ENCODE measurements around the gene RTN1. TPM values are rescaled to one million over a fixed set of nuclear protein-coding genes. Genes with fewer than 3 reads are reported as not detected.

The RTN1 gene
- total RNA-seq (2014; rRNA removed; shearing (Covaris generic)) (not detected in 2 replicates), total RNA-seq (2022) (not detected in 2 replicates), Bru-seq, nascent RNA (percentile 16 among the genes with signal in this experiment), BruChase-seq, experiment 1, labeled RNA remaining after a 6-hour chase (percentile 18 among the genes with signal in this experiment), BruChase-seq, experiment 2, labeled RNA remaining after a 2-hour chase (percentile 21 among the genes with signal in this experiment)
- long read RNA-seq, partial matches to known transcripts: 0 of 1 reads
- long read RNA-seq, other reads (novel, unspliced or antisense): 0 of 1 reads

- no peaks in the 10 kb centered on the region for H3K9me2 ChIP-seq (ENCODE audit: insufficient read depth, low read length)
- no TSS peak for BruUV-seq (replicated peaks)
- peak within 1 kb of the TSS; percentile 37 for H3K4me3 ChIP-seq (ENCODE audit: low read depth, low read length, poor library complexity, severe bottlenecking)
- no peak for DNase-seq (ENCODE audit: low spot score)
- H3K4me2 ChIP-seq (ENCODE audit: low read length): peak within 1 kb of the TSS; percentile 48
- H3K9me3 ChIP-seq (ENCODE audit: low read length): no peaks in the 10 kb centered on the region
- no peaks in the 10 kb centered on the region for H3K79me2 ChIP-seq (ENCODE audit: insufficient read depth, low read depth, low read length)
- H2AFZ ChIP-seq (ENCODE audit: low read length): no peak within 1 kb of the TSS
- no peaks in the 10 kb centered on the region for H4K20me1 ChIP-seq (ENCODE audit: insufficient read depth, low read length)
- intact Hi-C loops (cut with micrococcal nuclease; ENCODE audit: unreplicated experiment): no loop called here
- H3K36me3 ChIP-seq (ENCODE audit: insufficient read depth, low read length): no peaks in the 10 kb centered on the region
- no peaks in the 10 kb centered on the region for H3K4me1 ChIP-seq (ENCODE audit: insufficient read depth, low read length, poor library complexity, severe bottlenecking)
- ChIA-PET POLR2A (interaction anchor here (0.5 kb wide), 1 partner anchor 595 kb away, joined by 3 read pairs; no protein-coding TSS in a partner anchor), CTCF (ENCODE audit: unreplicated experiment) (no interaction called here)
- TF ChIP-seq CTCF (conservative IDR thresholded peaks at IDR 0.05; ENCODE audit: low read length) (no peak), EZH2phosphoT487 (IDR thresholded peaks at IDR 0.05; ENCODE audit: borderline replicate concordance, low read depth, low read length) (no peak)
- no peak within 1 kb of the TSS for H3K27ac ChIP-seq (ENCODE audit: low read depth, low read length, poor library complexity, severe bottlenecking)
These were observed at the start of gene RTN1 for GRCh38 chr14:59870277-59871165. RTN1 (minus strand) TSS chr14:59870776; CDS start chr14:59870630, 146 bp downstream.

GRCh38 chr14:59920378-59920683, 49.8 kb upstream of the RTN1 start:
- Histone ChIP-seq H4K20me1 (ENCODE audit: insufficient read depth, low read length) (no peaks in the 10 kb centered on the region), H3K4me3 (ENCODE audit: low read depth, low read length, poor library complexity, severe bottlenecking) (no peak overlapping the region), H3K9me2 (ENCODE audit: insufficient read depth, low read length) (no peaks in the 10 kb centered on the region), H3K9me3 (ENCODE audit: low read length) (no peaks in the 10 kb centered on the region), H3K36me3 (ENCODE audit: insufficient read depth, low read length) (no peaks in the 10 kb centered on the region), H3K79me2 (ENCODE audit: insufficient read depth, low read depth, low read length) (no peaks in the 10 kb centered on the region), H3K4me2 (ENCODE audit: low read length) (no peak overlapping the region), H2AFZ (ENCODE audit: low read length) (no peak overlapping the region; the same call in 1 of the 2 replicates), H3K4me1 (ENCODE audit: insufficient read depth, low read length, poor library complexity, severe bottlenecking) (peaks cover 3% of the 10 kb centered on the region), H3K27ac (ENCODE audit: low read depth, low read length, poor library complexity, severe bottlenecking) (no peak overlapping the region)
- no TSS peak for BruUV-seq (replicated peaks)
- DNase-seq (ENCODE audit: low spot score): no peak
- ChIA-PET CTCF (ENCODE audit: unreplicated experiment) (no interaction called here), POLR2A (no interaction called here)
- intact Hi-C loops (cut with micrococcal nuclease; ENCODE audit: unreplicated experiment): no loop called here
- TF ChIP-seq EZH2phosphoT487 (IDR thresholded peaks at IDR 0.05; ENCODE audit: borderline replicate concordance, low read depth, low read length) (no peak), CTCF (conservative IDR thresholded peaks at IDR 0.05; ENCODE audit: low read length) (no peak)
